GM19238 (cell line): ENCODE measurements around the gene COL6A3.
"Not testable (repeated sequence)": the region's sequence is repeated elsewhere in the genome, so short reads cannot be mapped to it uniquely, and the experiment has no call there.

ENCODE experiments used
- DNase-seq: peaks from one replicate; pipeline ENCODE4 v3.0.0; 2011; ENCODE audit warnings: low spot score; ENCODE audit not compliant: insufficient read length

COL6A3 gene

GRCh38 chr2:237412988-237413776 lies 782 bp downstream of the COL6A3 start:
- no peak for DNase-seq

GRCh38 chr2:237412646-237412987 lies 1.3 kb downstream of the COL6A3 start:
- DNase-seq = no peak

- DNase-seq = no peak
These were observed 2.1 kb downstream of the COL6A3 start for GRCh38 chr2:237411683-237412423.

DNA sequence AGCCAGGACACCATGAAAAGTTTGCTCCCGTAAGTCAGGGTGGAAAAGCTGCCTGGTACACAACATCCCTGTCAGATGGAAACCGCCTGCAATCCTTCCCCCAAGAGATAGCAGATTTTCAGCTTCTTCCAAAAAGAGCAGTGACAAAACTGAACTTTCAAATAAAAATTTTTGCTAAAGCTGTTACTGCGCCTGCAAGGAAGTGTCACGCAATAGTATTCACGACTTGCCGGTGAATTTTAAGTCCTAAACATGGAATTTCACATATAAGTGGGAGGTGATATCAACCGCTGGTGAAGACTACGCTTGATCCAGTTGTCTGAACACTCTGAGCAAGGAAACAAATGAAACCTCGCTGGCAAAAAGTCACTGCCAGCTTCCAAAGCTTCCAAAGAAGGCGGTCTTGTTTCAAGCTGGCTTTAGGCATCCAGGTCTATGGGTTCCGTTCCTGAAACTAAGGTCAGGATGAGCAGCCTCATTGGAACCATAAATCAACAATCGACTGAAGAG lies 2.8 kb downstream of the COL6A3 start:
- DNase-seq = no peak

DNA sequence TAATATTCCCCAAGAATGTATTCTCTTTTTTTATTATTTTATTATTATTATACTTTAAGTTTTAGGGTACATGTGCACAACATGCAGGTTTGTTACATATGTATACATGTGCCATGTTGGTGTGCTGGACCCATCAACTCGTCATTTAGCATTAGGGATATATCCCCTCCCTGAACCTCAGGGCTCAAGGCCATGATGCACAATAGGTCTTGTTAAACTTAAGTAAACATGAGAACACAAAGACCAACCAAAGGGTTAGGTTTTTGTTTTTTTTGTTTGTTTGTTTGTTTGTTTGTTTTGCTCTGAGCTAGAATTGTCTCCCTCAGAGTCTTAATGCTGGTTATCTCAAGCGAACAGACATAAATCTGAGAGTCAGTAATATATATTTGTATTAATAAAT lies 4.7 kb downstream of the COL6A3 start:
- not testable (repeated sequence) for DNase-seq

- no peak for DNase-seq
These were observed 5.5 kb downstream of the COL6A3 start for GRCh38 chr2:237408335-237409000.

DNA sequence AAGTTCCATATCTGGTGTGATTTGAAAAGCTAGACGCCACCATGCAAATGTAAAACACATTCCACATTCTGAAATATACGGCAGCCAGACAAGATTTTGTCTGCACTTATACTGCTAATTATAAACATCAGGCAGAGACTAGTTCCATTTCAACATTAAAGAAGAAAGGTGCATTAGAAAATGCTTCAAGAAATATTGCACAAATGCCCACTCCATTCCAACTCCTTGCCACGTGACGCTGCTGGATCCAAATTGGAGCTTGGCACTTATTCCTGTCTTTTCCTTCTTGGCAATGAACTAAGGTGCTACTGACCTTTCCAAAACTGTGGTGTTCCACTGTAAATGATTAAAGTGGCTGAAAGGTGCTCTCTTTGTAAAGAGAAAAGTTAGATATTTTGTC lies 6.3 kb downstream of the COL6A3 start:
- no peak for DNase-seq

- DNase-seq = no peak
These were observed 7.5 kb downstream of the COL6A3 start for GRCh38 chr2:237406371-237406895.

DNA sequence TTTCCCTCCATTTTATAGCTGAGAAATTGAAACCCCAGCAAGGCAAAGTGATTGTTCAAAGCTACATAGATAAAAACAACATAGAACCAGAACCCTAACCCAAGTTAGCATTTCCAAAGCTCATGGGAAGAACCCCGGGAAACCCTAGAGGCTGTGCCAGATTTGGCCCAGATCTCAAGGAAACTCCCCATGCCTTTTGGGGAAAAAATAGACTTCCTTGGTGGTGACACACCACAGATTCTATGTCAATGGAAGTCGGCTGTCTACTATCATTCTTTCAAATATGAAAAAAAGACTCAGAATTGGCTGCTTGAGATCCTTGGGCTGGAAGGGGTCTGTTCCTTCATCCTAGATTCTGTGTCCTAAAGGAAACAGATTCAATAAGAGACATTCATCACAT lies 8.4 kb downstream of the COL6A3 start:
- DNase-seq = no peak

DNA sequence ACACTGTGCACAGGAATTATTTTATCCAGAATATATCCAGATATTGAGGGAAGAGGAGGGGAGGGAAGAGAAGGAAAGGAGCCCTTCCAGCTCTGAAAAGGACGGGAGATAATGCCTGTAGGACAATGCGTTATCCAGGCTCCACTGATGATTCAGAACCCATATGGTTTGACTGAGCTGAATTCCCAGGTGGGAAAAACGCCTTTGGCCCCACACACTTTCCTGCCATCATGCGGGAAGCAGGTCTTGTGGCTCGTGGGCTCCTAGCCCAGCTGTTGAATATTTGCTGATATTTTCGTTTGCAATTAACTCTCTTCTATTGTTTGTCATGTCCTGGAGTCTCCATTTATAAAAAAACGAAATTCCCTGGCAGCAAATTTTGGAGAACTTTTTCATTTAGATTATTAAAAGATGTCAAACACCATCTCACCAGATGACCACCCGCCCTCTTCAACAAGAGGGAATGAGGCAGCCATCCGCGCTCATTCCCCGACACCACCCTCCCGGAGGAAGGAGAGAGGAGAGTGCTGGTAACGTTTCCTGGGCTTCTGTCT lies 8.9 kb downstream of the COL6A3 start:
- no peak for DNase-seq

- no peak for DNase-seq
These were observed 9.6 kb downstream of the COL6A3 start for GRCh38 chr2:237404413-237404812.

DNA sequence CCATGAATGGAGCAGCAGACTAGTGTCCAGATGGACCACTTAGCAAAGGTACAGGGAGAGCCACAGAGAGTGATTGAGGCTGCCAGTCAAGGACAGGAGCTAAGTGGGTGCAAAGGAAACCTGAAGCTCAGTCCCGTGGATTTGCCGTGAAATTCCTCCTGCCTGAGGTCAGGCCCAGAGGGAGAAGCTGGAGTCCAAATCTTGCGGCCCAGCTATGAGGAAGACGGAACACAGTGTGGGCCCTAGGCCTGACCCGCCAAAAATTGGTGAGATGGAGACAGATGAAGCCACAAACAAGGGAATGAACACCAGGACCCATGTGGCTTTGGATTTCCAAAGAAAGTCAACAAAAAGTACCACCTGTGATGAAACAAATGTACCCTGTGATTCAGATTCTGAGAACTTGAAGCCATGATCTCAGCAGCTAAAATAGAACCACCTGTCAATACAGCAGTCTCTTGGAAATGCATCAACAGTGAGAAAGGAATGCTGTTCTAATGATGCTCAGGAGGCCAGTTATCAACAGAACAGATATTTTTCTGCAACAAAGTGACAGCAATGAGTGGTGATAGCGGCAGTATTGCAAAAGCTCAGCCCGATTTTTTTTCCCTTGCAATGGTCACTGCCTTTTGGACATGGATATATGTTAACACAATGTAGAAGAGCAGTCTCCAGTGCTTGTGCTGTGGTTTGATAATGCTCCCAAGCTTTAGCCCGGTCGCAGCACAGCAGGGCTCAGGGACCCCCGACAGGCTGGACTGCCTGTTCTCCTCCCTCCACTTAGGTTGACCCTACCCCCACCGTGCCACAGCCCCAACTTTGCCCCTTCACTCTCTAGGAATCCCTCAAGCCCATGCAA lies 10.7 kb downstream of the COL6A3 start:
- no peak for DNase-seq

- DNase-seq = no peak
These were observed 13.8 kb downstream of the COL6A3 start for GRCh38 chr2:237400199-237400598.

GRCh38 chr2:237397072-237397471 lies 16.9 kb downstream of the COL6A3 start:
- DNase-seq = no peak

DNA sequence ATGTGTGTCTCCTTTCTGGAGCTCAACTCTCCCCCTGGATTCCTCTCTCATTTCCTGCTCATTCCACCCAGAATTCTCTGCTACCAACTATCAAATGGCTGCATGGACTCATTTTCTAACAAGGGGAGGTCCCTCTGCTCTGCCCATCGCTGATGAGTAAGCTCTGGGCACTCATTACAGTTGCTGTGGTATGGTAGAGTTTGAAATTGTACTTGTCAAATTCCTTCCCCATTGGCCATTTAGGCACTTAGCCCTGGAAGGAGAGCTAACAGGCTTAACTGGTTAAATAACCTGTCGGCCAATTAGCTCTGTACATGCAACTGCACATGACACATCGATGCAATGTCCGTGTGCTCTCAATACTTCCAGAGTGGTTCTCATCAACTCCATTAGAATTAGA lies 20.4 kb downstream of the COL6A3 start:
- no peak for DNase-seq

DNA sequence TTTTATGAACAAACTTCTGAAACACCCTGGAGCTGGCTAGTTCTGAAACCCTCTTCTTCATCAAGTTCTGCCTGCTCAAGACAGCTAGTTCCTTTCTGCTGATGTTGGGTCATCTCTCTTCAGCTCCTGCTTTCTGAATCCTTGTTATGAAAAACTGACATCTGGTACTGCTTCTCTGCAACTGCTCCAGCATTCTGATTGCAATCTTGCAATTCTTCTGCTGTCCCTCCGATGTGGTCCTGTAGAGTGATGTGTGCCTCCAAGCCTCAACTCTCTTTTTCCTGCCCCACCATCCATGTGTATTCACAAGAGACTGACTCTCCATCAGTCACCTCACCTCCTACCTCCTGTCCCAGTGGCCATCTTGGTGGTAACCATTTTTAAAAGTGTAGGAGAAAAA lies 21.8 kb downstream of the COL6A3 start:
- DNase-seq = no peak

- DNase-seq = no peak
These were observed 22.8 kb downstream of the COL6A3 start for GRCh38 chr2:237391140-237391539.

- no peak for DNase-seq
These were observed 23.7 kb downstream of the COL6A3 start for GRCh38 chr2:237390235-237390634.

DNA sequence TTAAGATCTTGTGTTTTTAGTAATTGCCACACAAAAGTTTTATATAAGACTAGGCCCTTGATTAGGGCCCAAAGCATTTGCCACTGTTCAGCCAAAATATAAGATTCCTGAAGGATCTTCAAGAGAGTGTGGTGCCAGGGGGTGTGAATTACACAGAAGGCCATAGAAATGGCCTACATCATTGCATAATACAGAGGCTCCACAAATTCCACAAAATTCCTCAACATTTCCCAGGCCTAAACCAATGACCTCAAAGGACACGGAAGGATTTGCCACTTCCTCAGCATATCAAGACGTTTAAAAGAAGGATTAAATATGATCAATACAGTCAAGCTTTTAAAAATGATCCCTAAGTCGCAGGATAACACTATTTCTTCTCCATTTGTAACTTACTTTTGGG lies 24.1 kb downstream of the COL6A3 start:
- no peak for DNase-seq

GRCh38 chr2:237388036-237388435 lies 25.9 kb downstream of the COL6A3 start:
- no peak for DNase-seq

DNA sequence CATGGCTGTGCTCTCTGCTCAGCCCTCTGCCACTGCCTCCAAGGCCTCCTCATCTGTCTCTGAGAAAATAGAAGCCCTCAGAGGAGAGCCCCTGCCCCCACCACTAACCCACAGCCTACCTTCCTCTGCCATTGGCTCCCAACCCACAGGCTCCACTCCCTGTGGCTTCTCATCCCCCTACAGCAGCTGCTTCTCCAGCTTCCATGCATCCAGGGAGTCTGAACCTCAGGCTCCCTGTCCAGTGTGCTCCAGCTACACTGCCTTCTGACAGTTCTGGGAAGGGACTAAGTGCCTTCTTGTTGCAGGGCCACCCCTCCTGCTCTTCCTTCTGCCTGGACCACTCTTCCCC lies 29.3 kb downstream of the COL6A3 start:
- DNase-seq = no peak
